HepG2 (cell line): ENCODE data around the gene TPD52L2. TPM values are rescaled to one million over a fixed set of nuclear protein-coding genes. Genes with fewer than 3 reads are reported as not detected.

ENCODE experiments used
- ATAC-seq: fragments of 200-7000 bp; cut with Tn5 transposase; 3 replicates; pipeline ENCODE4 v1.9.1; 2020; ENCODE audit warnings: mild to moderate bottlenecking, moderate library complexity
- BruUV-seq: library from RNA; stranded (reverse); fragments of 400-500 nt; replicated peaks from 2 replicates; lab custom pipeline; 2021; lab: Mats Ljungman, UMichigan
- CTCF ChIA-PET: fragments of 300-600 bp; formaldehyde crosslinking; extraction: SDS; loops from one replicate; lab custom pipeline; 2021; ENCODE audit warnings: low total read pairs, inconsistent platforms, low intra/inter-chr PET ratio; lab: Yijun Ruan, JAX
- POLR2A ChIA-PET: fragments of 350-600 bp; sonication (Branson Sonifier 250); formaldehyde crosslinking; loops from one replicate; lab custom pipeline; 2020; ENCODE audit warnings: antibody characterized with exemption, inconsistent platforms; lab: Yijun Ruan, JAX
- DNase-seq: peaks from one replicate; pipeline ENCODE4 v3.0.0-alpha.2; 2015; ENCODE audit warnings: low spot score
- FAIRE-seq: peaks from 3 replicates; lab custom pipeline; 2011; peaks lifted over from hg19 to GRCh38; lab: Jason Lieb, UNC
- H2AFZ ChIP-seq: one replicate; pipeline ENCODE4 v1.6.1; 2011; ENCODE audit warnings: low read length, inconsistent platforms
- H3K27ac ChIP-seq: fragments of 300-600 bp; 3 replicates; pipeline ENCODE4 v1.8.0; 2011; ENCODE audit warnings: mixed run types, mild to moderate bottlenecking, mixed read lengths, low read length, inconsistent platforms; ENCODE audit not compliant: insufficient read depth; ENCODE audit errors: extremely low read length
- H3K27me3 ChIP-seq, 2 experiments: fragments of 200-600 bp in 1 of 2; 2 replicates in 1 of 2; 3 replicates in 1 of 2; pipeline versions ENCODE4 v1.6.0 to v1.8.0; 2011; ENCODE audit warnings: low read length in 2 of 2, mild to moderate bottlenecking in 2 of 2, moderate library complexity in 2 of 2, inconsistent platforms in 1 of 2; ENCODE audit not compliant: insufficient read depth in 2 of 2, control insufficient read depth in 1 of 2
- H3K36me3 ChIP-seq, 2 experiments: fragments of 200-600 bp in 1 of 2; replicated peaks in 1 of 2; 2 replicates in 1 of 2; 3 replicates in 1 of 2; pipeline versions ENCODE4 v1.5.1 to v1.8.0; 2011; ENCODE audit warnings: low read length in 2 of 2, inconsistent platforms in 1 of 2; ENCODE audit not compliant: insufficient read depth in 2 of 2, control insufficient read depth in 1 of 2
- H3K4me1 ChIP-seq: 2 replicates; pipeline ENCODE4 v1.5.1; 2012; ENCODE audit warnings: low read length, inconsistent platforms; ENCODE audit not compliant: insufficient read depth
- H3K4me2 ChIP-seq: 2 replicates; pipeline ENCODE4 v1.6.0; 2011; ENCODE audit warnings: low read depth, low read length, inconsistent platforms
- H3K4me3 ChIP-seq, 3 experiments: fragments of 200-600 bp in 1 of 3; sonication (generic), shearing (Covaris generic) in 1 of 3; replicated peaks in 1 of 3; 2 replicates each; pipeline ENCODE4 v1.5.1; 2011 to 2016; ENCODE audit warnings: low read length in 3 of 3, inconsistent platforms in 2 of 3, low read depth in 2 of 3, mild to moderate bottlenecking in 2 of 3, control low read depth in 1 of 3, mixed read lengths in 1 of 3; ENCODE audit not compliant: insufficient read depth in 1 of 3
- H3K79me2 ChIP-seq: one replicate; pipeline ENCODE4 v1.6.1; 2011; ENCODE audit warnings: low read length, inconsistent platforms; ENCODE audit not compliant: insufficient read depth
- H3K9ac ChIP-seq: 2 replicates; pipeline ENCODE4 v1.6.0; 2011; ENCODE audit warnings: mild to moderate bottlenecking, low read depth, low read length, inconsistent platforms; ENCODE audit not compliant: insufficient read depth
- H3K9me3 ChIP-seq: 2 replicates; pipeline ENCODE4 v1.5.1; 2012; ENCODE audit warnings: mild to moderate bottlenecking, low read length
- H4K20me1 ChIP-seq: 2 replicates; pipeline ENCODE4 v1.6.0; 2011; ENCODE audit warnings: inconsistent platforms, mild to moderate bottlenecking, low read length, moderate library complexity; ENCODE audit not compliant: insufficient read depth
- ARID5B ChIP-seq: IDR thresholded peaks from 2 replicates; pipeline ENCODE4 v1.4.0; 2020; ENCODE audit warnings: mild to moderate bottlenecking, missing genetic modification reagents
- CHCHD3 ChIP-seq: sonication (generic); formaldehyde crosslinking; IDR thresholded peaks from 2 replicates; pipeline ENCODE4 v1.8.0; 2022; ENCODE audit warnings: mild to moderate bottlenecking, missing genetic modification reagents, moderate library complexity
- CHD2 ChIP-seq: IDR thresholded peaks from 2 replicates; pipeline ENCODE4 v1.6.1; 2011; ENCODE audit warnings: low read depth, low read length, improper control_type of control experiment
- CREM ChIP-seq, 2 experiments: sonication (generic) in 1 of 2; formaldehyde crosslinking in 1 of 2; IDR thresholded peaks; 2 replicates each; pipeline versions ENCODE4 v1.4.0 to v1.6.1; 2016 to 2020; ENCODE audit warnings: antibody characterized with exemption in 1 of 2, mild to moderate bottlenecking in 1 of 2, missing genetic modification reagents in 1 of 2
- RFX5 ChIP-seq: IDR thresholded peaks from 2 replicates; pipeline ENCODE4 v1.6.1; 2011; ENCODE audit warnings: low read depth, low read length, improper control_type of control experiment
- RORA ChIP-seq: sonication (generic); formaldehyde crosslinking; IDR thresholded peaks from 2 replicates; pipeline ENCODE4 v1.5.0; 2020; ENCODE audit warnings: mild to moderate bottlenecking, missing genetic modification reagents, moderate library complexity
- SETDB1 ChIP-seq: sonication (generic); formaldehyde crosslinking; IDR thresholded peaks from 2 replicates; pipeline ENCODE4 v1.5.1; 2020; ENCODE audit warnings: missing genetic modification reagents, mild to moderate bottlenecking, borderline replicate concordance
- ZBTB7A ChIP-seq: sonication (generic); formaldehyde crosslinking; IDR thresholded peaks from 2 replicates; pipeline ENCODE4 v1.8.0; 2022; ENCODE audit warnings: mild to moderate bottlenecking, missing genetic modification reagents
- ZFAT ChIP-seq: sonication (generic); formaldehyde crosslinking; conservative IDR thresholded peaks from 2 replicates; pipeline ENCODE4 v1.8.1; 2023; ENCODE audit warnings: missing genetic modification reagents, inconsistent platforms
- ZNF614 ChIP-seq: IDR thresholded peaks from 2 replicates; pipeline ENCODE4 v1.6.1; 2018; ENCODE audit warnings: missing biosample characterization, missing genetic modification reagents, inconsistent platforms, borderline replicate concordance
- ZNF644 ChIP-seq: IDR thresholded peaks from 2 replicates; pipeline ENCODE4 v1.6.1; 2016; ENCODE audit warnings: low read depth
- ZNF746 ChIP-seq: sonication (generic); formaldehyde crosslinking; IDR thresholded peaks from 2 replicates; pipeline ENCODE4 v1.8.0; 2022; ENCODE audit warnings: mild to moderate bottlenecking, missing genetic modification reagents
- WGBS: methylation state at CpG from one replicate; pipeline ENCODE4 v1.1.6; 2017; ENCODE audit warnings: low lambda C conversion rate; 5-methylcytosine and 5-hydroxymethylcytosine counted together
- in situ Hi-C: cut with HindIII; loops from 2 replicates; pipeline ENCODE4 v1.10.0; 2017; ENCODE audit warnings: low pct_unique_long_range_greater_than_20kb; ENCODE audit not compliant: extremely low pct_ligation_motif_present
- intact Hi-C: fragments of 100-400 bp; cut with micrococcal nuclease; formaldehyde crosslinking; loops from one replicate; pipeline ENCODE4 v1.10.0; 2022; ENCODE audit not compliant: unreplicated experiment
- polyA plus RNA-seq, 8 experiments: library from polyadenylated mRNA; depleted of rRNA in 3 of 8; stranded (reverse) in 7 of 8; unstranded in 1 of 8; fragments of >200 nt; fragmentation: Illumina TruSeq in 4 of 8; extraction: Trizol in 4 of 8; gene quantifications; 2 replicates each; pipeline versions ENCODE4 v1.2.1 to v1.2.3, GENCODE V29; 2011 to 2016; ENCODE audit warnings: low read depth in 4 of 8, missing spikeins in 1 of 8, mixed read lengths in 1 of 8; ENCODE audit not compliant: insufficient read depth in 1 of 8
- total RNA-seq, 5 experiments: library from RNA; depleted of rRNA; stranded (reverse); fragments of >200 nt; fragmentation: Illumina TruSeq; extraction: Trizol; gene quantifications; 2 replicates each; pipeline ENCODE4 v1.2.3, GENCODE V29; 2016; ENCODE audit warnings: low read depth in 1 of 5
- TF ChIP-seq, protein P1 (sequence below): sonication (generic); formaldehyde crosslinking; IDR thresholded peaks from 2 replicates; pipeline ENCODE4 v1.8.0; 2022; ENCODE audit warnings: missing genetic modification reagents, low read depth, mild to moderate bottlenecking, borderline replicate concordance
- TF ChIP-seq, protein P2 (sequence below): sonication (generic); formaldehyde crosslinking; IDR thresholded peaks from 2 replicates; pipeline ENCODE4 v1.4.0; 2020; ENCODE audit warnings: missing genetic modification reagents
- TF ChIP-seq, protein P3 (sequence below): sonication (generic); formaldehyde crosslinking; IDR thresholded peaks from 2 replicates; pipeline ENCODE4 v1.5.1; 2020; ENCODE audit warnings: mild to moderate bottlenecking, missing genetic modification reagents, borderline replicate concordance

The TPD52L2 gene
- total and polyA plus RNA-seq, 2 of the 13 experiments (the other 11 are each of a cell fraction or from before 2014, with no cell fraction given): 156 to 184 TPM

- TF ChIP-seq, protein P1, sequence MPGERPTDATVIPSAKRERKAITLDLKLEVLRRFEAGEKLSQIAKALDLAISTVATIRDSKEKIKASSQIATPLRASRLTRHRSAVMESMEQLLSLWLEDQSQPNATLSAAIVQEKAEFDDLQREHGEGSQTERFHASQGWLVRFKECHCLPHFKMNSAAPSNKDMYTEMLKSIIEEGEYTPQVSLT (CRISPR knock-in tag): no peak
- no peak for TF ChIP-seq RORA (CRISPR knock-in tag)
- TF ChIP-seq RFX5: no peak
Observed at GRCh38 chr20:63846128-63846771, 18.8 kb upstream of the TPD52L2 start (continued).

GRCh38 chr20:63846888-63847236 is 18.2 kb upstream of the TPD52L2 start:
- ChIA-PET CTCF (no interaction called here), POLR2A (interaction anchor here (1.0 to 3.7 kb wide), 5 partner anchors 9 to 18 kb away, joined by 4 to 29 read pairs (median 6); partner anchors contain the start of genes ABHD16B and TPD52L2)
- ATAC-seq: no peak
- BruUV-seq: no TSS peak
- Histone ChIP-seq H3K36me3 (no peaks in the 10 kb centered on the region), H4K20me1 (no peaks in the 10 kb centered on the region), H3K9ac (peak overlapping the region; percentile 9; the same call in 1 of the 2 replicates), H3K4me3 (peak overlapping the region in 2 of 3 experiments; percentile 30 to 71; a peak in 4 of 6 replicates), H3K27me3 (peaks cover 12 to 39% of the 10 kb centered on the region in 2 experiments), H3K9me3 (no peaks in the 10 kb centered on the region), H3K27ac (no peak overlapping the region), H3K79me2 (no peaks in the 10 kb centered on the region), H3K4me1 (peaks cover 41% of the 10 kb centered on the region), H2AFZ (no peak overlapping the region), H3K4me2 (peak overlapping the region; percentile 66)
- no peak for DNase-seq
- 28% methylated on average over 3 of the region's 3 CpGs for WGBS
- intact Hi-C loops (loop anchor here (1.0 kb wide), 1 partner anchor 12 kb away; no protein-coding TSS in a partner anchor), in situ Hi-C loops (no loop called here)
- FAIRE-seq: peak; percentile 92
- TF ChIP-seq ARID5B (CRISPR knock-in tag): no peak
- no peak for TF ChIP-seq CHD2
- TF ChIP-seq ZNF746 (CRISPR knock-in tag): no peak
- TF ChIP-seq, protein P2, sequence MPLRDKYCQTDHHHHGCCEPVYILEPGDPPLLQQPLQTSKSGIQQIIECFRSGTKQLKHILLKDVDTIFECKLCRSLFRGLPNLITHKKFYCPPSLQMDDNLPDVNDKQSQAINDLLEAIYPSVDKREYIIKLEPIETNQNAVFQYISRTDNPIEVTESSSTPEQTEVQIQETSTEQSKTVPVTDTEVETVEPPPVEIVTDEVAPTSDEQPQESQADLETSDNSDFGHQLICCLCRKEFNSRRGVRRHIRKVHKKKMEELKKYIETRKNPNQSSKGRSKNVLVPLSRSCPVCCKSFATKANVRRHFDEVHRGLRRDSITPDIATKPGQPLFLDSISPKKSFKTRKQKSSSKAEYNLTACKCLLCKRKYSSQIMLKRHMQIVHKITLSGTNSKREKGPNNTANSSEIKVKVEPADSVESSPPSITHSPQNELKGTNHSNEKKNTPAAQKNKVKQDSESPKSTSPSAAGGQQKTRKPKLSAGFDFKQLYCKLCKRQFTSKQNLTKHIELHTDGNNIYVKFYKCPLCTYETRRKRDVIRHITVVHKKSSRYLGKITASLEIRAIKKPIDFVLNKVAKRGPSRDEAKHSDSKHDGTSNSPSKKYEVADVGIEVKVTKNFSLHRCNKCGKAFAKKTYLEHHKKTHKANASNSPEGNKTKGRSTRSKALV (CRISPR knock-in tag): no peak
- no peak for TF ChIP-seq ZNF614 (CRISPR knock-in tag)
- TF ChIP-seq SETDB1 (CRISPR knock-in tag): no peak
- 0 out of 2 replicates have a peak, but pooled peaks have one; percentile 77 for TF ChIP-seq CHCHD3 (CRISPR knock-in tag)
- no peak for TF ChIP-seq ZBTB7A (CRISPR knock-in tag)
- no peak for TF ChIP-seq ZNF644 (CRISPR knock-in tag)
- TF ChIP-seq, protein P3, sequence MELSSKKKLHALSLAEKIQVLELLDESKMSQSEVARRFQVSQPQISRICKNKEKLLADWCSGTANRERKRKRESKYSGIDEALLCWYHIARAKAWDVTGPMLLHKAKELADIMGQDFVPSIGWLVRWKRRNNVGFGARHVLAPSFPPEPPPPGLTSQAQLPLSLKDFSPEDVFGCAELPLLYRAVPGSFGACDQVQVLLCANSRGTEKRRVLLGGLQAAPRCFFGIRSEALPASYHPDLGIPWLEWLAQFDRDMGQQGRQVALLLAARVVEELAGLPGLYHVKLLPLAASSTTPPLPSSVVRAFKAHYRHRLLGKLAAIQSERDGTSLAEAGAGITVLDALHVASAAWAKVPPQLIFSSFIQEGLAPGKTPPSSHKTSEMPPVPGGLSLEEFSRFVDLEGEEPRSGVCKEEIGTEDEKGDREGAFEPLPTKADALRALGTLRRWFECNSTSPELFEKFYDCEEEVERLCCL (CRISPR knock-in tag): no peak
- no peak for TF ChIP-seq CREM (IDR thresholded peaks at IDR 0.05)
- TF ChIP-seq CREM (CRISPR knock-in tag; IDR thresholded peaks at IDR 0.05): no peak
- TF ChIP-seq ZFAT (CRISPR knock-in tag): no peak
